AG04449 (cell line): ENCODE data around the gene RNF144A.

ENCODE experiments used
- CTCF ChIA-PET: fragments of 350-600 bp; formaldehyde crosslinking; extraction: SDS; loops from one replicate; lab custom pipeline; 2021; ENCODE audit warnings: antibody characterized with exemption; lab: Yijun Ruan, JAX
- POLR2A ChIA-PET: fragments of 400-600, 350-600 bp; formaldehyde crosslinking; extraction: SDS; loops from one replicate; lab custom pipeline; 2020; ENCODE audit warnings: antibody characterized with exemption, inconsistent platforms; lab: Yijun Ruan, JAX
- DNase-seq: peaks from one replicate; pipeline ENCODE4 v3.0.0-alpha.2; 2010; ENCODE audit warnings: low read depth, low spot score
- H3K4me3 ChIP-seq: 2 replicates; pipeline ENCODE4 v1.5.1; 2011; ENCODE audit warnings: low read depth, mild to moderate bottlenecking, control low read depth, low read length
- TF ChIP-seq, protein P1 (sequence below): IDR thresholded peaks from one replicate; pipeline ENCODE4 v1.5.1; 2011; ENCODE audit warnings: mild to moderate bottlenecking, moderate library complexity, low read length, control low read depth, inconsistent platforms; ENCODE audit not compliant: insufficient read depth; ENCODE audit errors: missing control alignments

Gene RNF144A

GRCh38 chr2:6959751-6960150 is 42.5 kb downstream of the RNF144A start:
- DNase-seq, result no peak
- ChIA-PET CTCF (no interaction called here), POLR2A (no interaction called here)
- no peak overlapping the region for H3K4me3 ChIP-seq
- TF ChIP-seq, protein P1, sequence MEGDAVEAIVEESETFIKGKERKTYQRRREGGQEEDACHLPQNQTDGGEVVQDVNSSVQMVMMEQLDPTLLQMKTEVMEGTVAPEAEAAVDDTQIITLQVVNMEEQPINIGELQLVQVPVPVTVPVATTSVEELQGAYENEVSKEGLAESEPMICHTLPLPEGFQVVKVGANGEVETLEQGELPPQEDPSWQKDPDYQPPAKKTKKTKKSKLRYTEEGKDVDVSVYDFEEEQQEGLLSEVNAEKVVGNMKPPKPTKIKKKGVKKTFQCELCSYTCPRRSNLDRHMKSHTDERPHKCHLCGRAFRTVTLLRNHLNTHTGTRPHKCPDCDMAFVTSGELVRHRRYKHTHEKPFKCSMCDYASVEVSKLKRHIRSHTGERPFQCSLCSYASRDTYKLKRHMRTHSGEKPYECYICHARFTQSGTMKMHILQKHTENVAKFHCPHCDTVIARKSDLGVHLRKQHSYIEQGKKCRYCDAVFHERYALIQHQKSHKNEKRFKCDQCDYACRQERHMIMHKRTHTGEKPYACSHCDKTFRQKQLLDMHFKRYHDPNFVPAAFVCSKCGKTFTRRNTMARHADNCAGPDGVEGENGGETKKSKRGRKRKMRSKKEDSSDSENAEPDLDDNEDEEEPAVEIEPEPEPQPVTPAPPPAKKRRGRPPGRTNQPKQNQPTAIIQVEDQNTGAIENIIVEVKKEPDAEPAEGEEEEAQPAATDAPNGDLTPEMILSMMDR, result no peak

DNA sequence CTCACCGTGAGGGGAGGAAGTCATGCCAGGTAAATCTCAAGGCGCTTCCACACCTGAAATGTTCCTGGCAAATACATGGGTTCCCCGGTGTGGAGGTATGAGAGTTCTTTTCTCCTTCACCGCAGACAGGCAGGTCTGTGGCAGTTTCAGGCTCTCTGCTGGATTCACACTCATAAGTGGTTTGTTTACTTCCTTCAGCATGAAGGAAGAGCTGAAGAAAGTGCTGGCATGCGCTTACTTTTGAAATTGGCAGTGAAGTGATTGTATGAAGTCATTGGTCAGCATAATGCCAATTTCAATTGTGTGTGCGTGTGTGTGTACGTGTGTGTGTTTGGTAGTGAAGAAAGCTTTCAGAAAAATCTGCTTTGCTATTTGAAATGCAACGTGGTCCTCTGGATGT is 43.4 kb downstream of the RNF144A start:
- POLR2A ChIA-PET, result no interaction called here
- no peak overlapping the region for H3K4me3 ChIP-seq
- TF ChIP-seq, protein P1, result no peak
- CTCF ChIA-PET, result no interaction called here
- DNase-seq, result no peak

- POLR2A ChIA-PET, result no interaction called here
- H3K4me3 ChIP-seq, result no peak overlapping the region
- TF ChIP-seq, protein P1, result no peak
- CTCF ChIA-PET, result no interaction called here
- DNase-seq, result no peak
These were observed 46.5 kb downstream of the RNF144A start for GRCh38 chr2:6963727-6964126.

GRCh38 chr2:6965071-6965795 is 48.0 kb downstream of the RNF144A start:
- TF ChIP-seq, protein P1, result no peak
- no peak for DNase-seq
- no peak overlapping the region for H3K4me3 ChIP-seq
- CTCF ChIA-PET, result no interaction called here
- POLR2A ChIA-PET, result no interaction called here

GRCh38 chr2:6966446-6966940 is 49.3 kb downstream of the RNF144A start:
- TF ChIP-seq, protein P1, result no peak
- POLR2A ChIA-PET, result no interaction called here
- no peak for DNase-seq
- no peak overlapping the region for H3K4me3 ChIP-seq
- CTCF ChIA-PET, result no interaction called here

DNA sequence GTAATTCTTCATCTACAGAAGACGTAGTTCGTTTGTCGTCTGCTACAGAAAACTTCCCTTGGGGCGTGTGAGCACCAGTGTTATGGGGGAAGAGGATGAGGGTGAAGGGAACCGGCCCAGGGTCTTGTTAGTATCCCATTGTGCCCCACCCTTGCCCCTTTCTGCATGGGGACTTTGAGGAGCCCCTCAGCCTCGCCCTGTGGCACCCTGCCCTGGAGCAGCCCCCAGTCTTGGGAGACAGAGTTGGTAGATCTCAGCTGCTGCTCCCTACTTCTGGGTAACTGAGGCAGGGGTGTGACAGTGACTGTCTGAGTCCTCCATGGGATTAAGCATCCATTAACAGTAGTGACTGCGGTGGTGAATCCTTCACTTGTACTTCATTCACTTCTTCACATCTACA is 50.1 kb downstream of the RNF144A start:
- no peak for DNase-seq
- CTCF ChIA-PET, result interaction anchor here (0.6 kb wide), 1 partner anchor 13 kb away, joined by 4 read pairs; no protein-coding TSS in a partner anchor
- TF ChIP-seq, protein P1, result no peak
- POLR2A ChIA-PET, result no interaction called here
- no peak overlapping the region for H3K4me3 ChIP-seq
